ENCODE results near the gene PIGT.

DNA sequence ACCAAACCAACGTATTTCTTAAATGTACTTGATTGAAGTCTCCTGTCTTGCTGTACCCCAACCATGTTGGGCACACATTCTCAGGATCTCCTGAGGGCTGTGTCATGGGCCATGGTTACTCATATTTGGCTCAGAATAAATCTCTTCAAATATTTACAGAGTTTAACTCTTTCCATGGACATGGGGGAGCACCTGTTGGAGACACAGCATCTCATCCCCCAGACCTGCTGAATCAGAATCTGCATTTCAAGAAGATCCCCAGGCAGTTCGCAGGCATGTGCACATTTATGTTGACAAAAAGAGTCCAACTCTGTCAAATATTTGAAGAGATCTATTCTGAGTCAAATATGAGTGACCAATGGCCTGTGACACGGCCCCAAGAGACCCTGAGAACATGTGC, 24.5 kb downstream of the PIGT start:
- TF ChIP-seq, protein P1, sequence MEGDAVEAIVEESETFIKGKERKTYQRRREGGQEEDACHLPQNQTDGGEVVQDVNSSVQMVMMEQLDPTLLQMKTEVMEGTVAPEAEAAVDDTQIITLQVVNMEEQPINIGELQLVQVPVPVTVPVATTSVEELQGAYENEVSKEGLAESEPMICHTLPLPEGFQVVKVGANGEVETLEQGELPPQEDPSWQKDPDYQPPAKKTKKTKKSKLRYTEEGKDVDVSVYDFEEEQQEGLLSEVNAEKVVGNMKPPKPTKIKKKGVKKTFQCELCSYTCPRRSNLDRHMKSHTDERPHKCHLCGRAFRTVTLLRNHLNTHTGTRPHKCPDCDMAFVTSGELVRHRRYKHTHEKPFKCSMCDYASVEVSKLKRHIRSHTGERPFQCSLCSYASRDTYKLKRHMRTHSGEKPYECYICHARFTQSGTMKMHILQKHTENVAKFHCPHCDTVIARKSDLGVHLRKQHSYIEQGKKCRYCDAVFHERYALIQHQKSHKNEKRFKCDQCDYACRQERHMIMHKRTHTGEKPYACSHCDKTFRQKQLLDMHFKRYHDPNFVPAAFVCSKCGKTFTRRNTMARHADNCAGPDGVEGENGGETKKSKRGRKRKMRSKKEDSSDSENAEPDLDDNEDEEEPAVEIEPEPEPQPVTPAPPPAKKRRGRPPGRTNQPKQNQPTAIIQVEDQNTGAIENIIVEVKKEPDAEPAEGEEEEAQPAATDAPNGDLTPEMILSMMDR (IDR thresholded peaks at IDR 0.05 in 8 of 11, conservative IDR thresholded peaks at IDR 0.05 in 3 of 11), result no peak
- no peak for TF ChIP-seq POLR2AphosphoS5 (IDR thresholded peaks at IDR 0.05)

Data from spleen (tissue), 7 donors.